HG03432 (cell line): Measurements from ENCODE around the gene FPGT.
"Not testable (repeated sequence)": the region's sequence is repeated elsewhere in the genome, so short reads cannot be mapped to it uniquely, and the experiment has no call there.

ENCODE experiments used
- ATAC-seq: cut with Tn5 transposase; IDR thresholded peaks from one replicate; pipeline ENCODE4 v1.9.1; 2021; ENCODE audit warnings: mild to moderate bottlenecking, moderate library complexity; ENCODE audit not compliant: unreplicated experiment

FPGT gene

GRCh38 chr1:74253243-74253824, 55.3 kb downstream of the FPGT start:
- not testable (repeated sequence) for ATAC-seq
